IgD-negative memory B cell (primary cell): ENCODE results near the gene MEX3B. TPM values are rescaled to one million over a fixed set of nuclear protein-coding genes. Genes with fewer than 3 reads are reported as not detected.
"Not testable (repeated sequence)": the region's sequence is repeated elsewhere in the genome, so short reads cannot be mapped to it uniquely, and the experiment has no call there.

Experiments
- H3K27ac Mint-ChIP-seq, 3 donors: one replicate each; pipeline ENCODE4 v1.8.0; 2020 to 2022; ENCODE audit warnings: mild to moderate bottlenecking in 3 of 3, mixed read lengths in 3 of 3, moderate library complexity in 1 of 3
- H3K27me3 Mint-ChIP-seq: one replicate; pipeline ENCODE4 v1.8.0; 2021; ENCODE audit warnings: mixed read lengths
- H3K36me3 Mint-ChIP-seq: one replicate; pipeline ENCODE4 v1.8.0; 2020; ENCODE audit warnings: mild to moderate bottlenecking, mixed read lengths
- H3K4me1 Mint-ChIP-seq, 3 donors: one replicate each; pipeline ENCODE4 v1.8.0; 2020 to 2022; ENCODE audit warnings: mixed read lengths in 3 of 3, mild to moderate bottlenecking in 1 of 3
- H3K4me3 Mint-ChIP-seq, 4 donors: one replicate each; pipeline ENCODE4 v1.8.0; 2020 to 2022; ENCODE audit warnings: mild to moderate bottlenecking in 4 of 4, mixed read lengths in 4 of 4, moderate library complexity in 3 of 4
- H3K9me3 Mint-ChIP-seq, 3 donors: one replicate each; pipeline ENCODE4 v1.8.0; 2020 to 2021; ENCODE audit warnings: mixed read lengths in 3 of 3, mild to moderate bottlenecking in 1 of 3
- polyA plus RNA-seq: library from polyadenylated mRNA; unstranded; fragments of 300-500 nt; fragmentation: Illumina TruSeq; gene quantifications from one replicate; pipeline ENCODE4 v1.2.3, GENCODE V29; 2021

Gene MEX3B
- polyA plus RNA-seq, 1 donor from 2014 or later, result not detected

DNA sequence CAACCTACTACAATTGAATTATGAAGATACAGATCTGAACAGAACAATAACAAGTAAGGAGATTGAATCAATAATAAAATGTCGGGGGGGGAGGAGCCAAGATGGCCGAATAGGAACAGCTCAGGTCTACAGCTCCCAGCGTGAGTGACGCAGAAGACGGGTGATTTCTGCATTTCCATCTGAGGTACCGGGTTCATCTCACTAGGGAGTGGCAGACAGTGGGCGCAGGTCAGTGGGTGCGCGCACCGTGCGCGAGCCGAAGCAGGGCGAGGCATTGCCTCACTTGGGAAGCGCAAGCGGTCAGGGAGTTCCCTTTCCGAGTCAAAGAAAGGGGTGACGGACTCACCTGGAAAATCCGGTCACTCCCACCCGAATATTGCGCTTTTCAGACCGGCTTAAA, 50.7 kb downstream of the MEX3B start:
- H3K4me3 Mint-ChIP-seq, result peak overlapping the region in 2 of 4 donors; percentile 13 to 60

GRCh38 chr15:81992523-81992922, 53.3 kb downstream of the MEX3B start:
- no peak overlapping the region for H3K4me3 Mint-ChIP-seq
- peaks cover 0 to 13% (median 9%) of the 10 kb centered on the region in 3 donors for H3K9me3 Mint-ChIP-seq
- H3K27me3 Mint-ChIP-seq, result peaks cover 5% of the 10 kb centered on the region
- H3K27ac Mint-ChIP-seq, result no peak overlapping the region
- peaks cover 3% of the 10 kb centered on the region for H3K36me3 Mint-ChIP-seq
- peaks cover 0 to 2% (median 0%) of the 10 kb centered on the region in 3 donors for H3K4me1 Mint-ChIP-seq

More for the DNA sequence above, 50.7 kb downstream of the MEX3B start:
- not testable (repeated sequence) for H3K4me1 Mint-ChIP-seq, H3K27me3 Mint-ChIP-seq, H3K36me3 Mint-ChIP-seq, H3K27ac Mint-ChIP-seq, H3K9me3 Mint-ChIP-seq

Other genes starting within 250 kb of the MEX3B start
- gene EFL1, start 216.7 kb upstream of the MEX3B start, polyA plus RNA-seq, result 17.4 TPM
- gene SAXO2, start 216.8 kb upstream of the MEX3B start, polyA plus RNA-seq, result 4.2 TPM